ENCODE data around the gene L3MBTL2.

The L3MBTL2 gene

GRCh38 chr22:41216984-41217383 lies 11.9 kb downstream of the L3MBTL2 start:
- ChIA-PET POLR2A (interaction anchor here (1.4 kb wide), 1 partner anchor 27 kb away, joined by 3 read pairs; no protein-coding TSS in a partner anchor), CTCF (no interaction called here)

GRCh38 chr22:41217553-41218157 lies 12.5 kb downstream of the L3MBTL2 start:
- ChIA-PET CTCF (no interaction called here), POLR2A (interaction anchor here (0.8 to 1.4 kb wide), 2 partner anchors 26 to 163 kb away, joined by 3 read pairs; no protein-coding TSS in a partner anchor)
- DNase-seq (ENCODE audit: extremely low spot score) = no peak
- TF ChIP-seq ELF4 (IDR thresholded peaks at IDR 0.05) (no peak), BHLHE40 (IDR thresholded peaks at IDR 0.05; ENCODE audit: borderline replicate concordance) (no peak), HDGF (IDR thresholded peaks at IDR 0.05; ENCODE audit: borderline replicate concordance) (no peak), FOXM1 (IDR thresholded peaks at IDR 0.05; ENCODE audit: borderline replicate concordance) (no peak)

More at GRCh38 chr22:41216984-41217383, 11.9 kb downstream of the L3MBTL2 start:
- TF ChIP-seq PKNOX1 (IDR thresholded peaks at IDR 0.05) (no peak), LEF1 (IDR thresholded peaks at IDR 0.05; ENCODE audit: borderline replicate concordance) (no peak), SP1 (IDR thresholded peaks at IDR 0.05) (no peak), FOXK2 (IDR thresholded peaks at IDR 0.05) (no peak), TARDBP (IDR thresholded peaks at IDR 0.05) (no peak), FOXM1 (IDR thresholded peaks at IDR 0.05; ENCODE audit: borderline replicate concordance) (no peak), HDGF (IDR thresholded peaks at IDR 0.05; ENCODE audit: borderline replicate concordance) (no peak), SUZ12 (IDR thresholded peaks at IDR 0.05) (no peak), NFRKB (IDR thresholded peaks at IDR 0.05) (no peak), CTBP1 (IDR thresholded peaks at IDR 0.05; ENCODE audit: borderline replicate concordance) (no peak), ARNT (IDR thresholded peaks at IDR 0.05) (no peak), L3MBTL2 (conservative IDR thresholded peaks at IDR 0.05) (no peak), BHLHE40 (IDR thresholded peaks at IDR 0.05; ENCODE audit: borderline replicate concordance) (no peak), FOXA1 (IDR thresholded peaks at IDR 0.05) (no peak), ZNF384 (IDR thresholded peaks at IDR 0.05) (no peak), ELF4 (IDR thresholded peaks at IDR 0.05) (no peak)
- no peak for DNase-seq (ENCODE audit: extremely low spot score)

GRCh38 chr22:41222846-41223507 lies 17.9 kb downstream of the L3MBTL2 start:
- ChIA-PET POLR2A (no interaction called here), CTCF (no interaction called here)
- no peak for DNase-seq (ENCODE audit: extremely low spot score)
- TF ChIP-seq TARDBP (IDR thresholded peaks at IDR 0.05) (no peak), SUZ12 (IDR thresholded peaks at IDR 0.05) (no peak)

GRCh38 chr22:41223535-41223934 lies 18.4 kb downstream of the L3MBTL2 start:
- ChIA-PET CTCF (no interaction called here), POLR2A (no interaction called here)
- DNase-seq (ENCODE audit: extremely low spot score) = no peak
- TF ChIP-seq FOXM1 (IDR thresholded peaks at IDR 0.05; ENCODE audit: borderline replicate concordance) (no peak), FOXK2 (IDR thresholded peaks at IDR 0.05) (no peak), ARNT (IDR thresholded peaks at IDR 0.05) (no peak)

- ChIA-PET POLR2A (no interaction called here), CTCF (interaction anchor here (0.6 kb wide), 1 partner anchor 115 kb away, joined by 3 read pairs; no protein-coding TSS in a partner anchor)
- no peak for DNase-seq (ENCODE audit: extremely low spot score)
- TF ChIP-seq SUZ12 (IDR thresholded peaks at IDR 0.05) = no peak
- no peak for TF ChIP-seq ARNT (IDR thresholded peaks at IDR 0.05)
- no peak for TF ChIP-seq PKNOX1 (IDR thresholded peaks at IDR 0.05)
- TF ChIP-seq BHLHE40 (IDR thresholded peaks at IDR 0.05; ENCODE audit: borderline replicate concordance) = no peak
- TF ChIP-seq L3MBTL2 (conservative IDR thresholded peaks at IDR 0.05) = no peak
- TF ChIP-seq CTBP1 (IDR thresholded peaks at IDR 0.05; ENCODE audit: borderline replicate concordance) = no peak
- no peak for TF ChIP-seq HDGF (IDR thresholded peaks at IDR 0.05; ENCODE audit: borderline replicate concordance)
- TF ChIP-seq LEF1 (IDR thresholded peaks at IDR 0.05; ENCODE audit: borderline replicate concordance) = no peak
- no peak for TF ChIP-seq TARDBP (IDR thresholded peaks at IDR 0.05)
- TF ChIP-seq FOXM1 (IDR thresholded peaks at IDR 0.05; ENCODE audit: borderline replicate concordance) = no peak
- no peak for TF ChIP-seq SP1 (IDR thresholded peaks at IDR 0.05)
- TF ChIP-seq FOXA1 (IDR thresholded peaks at IDR 0.05) = no peak
- no peak for TF ChIP-seq ELF4 (IDR thresholded peaks at IDR 0.05)
- no peak for TF ChIP-seq ZNF384 (IDR thresholded peaks at IDR 0.05)
- TF ChIP-seq NFRKB (IDR thresholded peaks at IDR 0.05) = no peak
- TF ChIP-seq FOXK2 (IDR thresholded peaks at IDR 0.05) = no peak
Observed at GRCh38 chr22:41226723-41227655, 21.9 kb downstream of the L3MBTL2 start.

GRCh38 chr22:41229215-41229614 lies 24.1 kb downstream of the L3MBTL2 start:
- no peak for DNase-seq (ENCODE audit: extremely low spot score)
- TF ChIP-seq ZNF384 (IDR thresholded peaks at IDR 0.05) = no peak
- no peak for TF ChIP-seq FOXK2 (IDR thresholded peaks at IDR 0.05)
- ChIA-PET POLR2A (no interaction called here), CTCF (no interaction called here)
